GM12878 (cell line): Measurements from ENCODE around the gene ORC4.

Experiments used
- EP300 ChIP-seq, 2 experiments: fragments of 150-350 bp in 1 of 2; IDR thresholded peaks; 2 replicates each; pipeline ENCODE4 v1.6.1; 2011 to 2012; ENCODE audit warnings: low read depth in 2 of 2, low read length in 2 of 2, borderline replicate concordance in 1 of 2, improper control_type of control experiment in 1 of 2, inconsistent platforms in 1 of 2; ENCODE audit not compliant: control insufficient read depth in 1 of 2
- NFIC ChIP-seq: IDR thresholded peaks from 2 replicates; pipeline ENCODE4 v1.6.1; 2012; ENCODE audit warnings: low read depth, mild to moderate bottlenecking, inconsistent platforms, low read length, moderate library complexity
- POLR2A ChIP-seq: IDR thresholded peaks from 2 replicates; pipeline ENCODE4 v1.6.1; 2011; ENCODE audit warnings: low read depth, mild to moderate bottlenecking, low read length
- SMARCA5 ChIP-seq: fragments of 450-650 bp; IDR thresholded peaks from 2 replicates; pipeline ENCODE4 v1.6.1; 2017; ENCODE audit warnings: mild to moderate bottlenecking

- peak; percentile 33; the same call in 1 of the 2 replicates for TF ChIP-seq SMARCA5
- TF ChIP-seq NFIC: peak; percentile 91
- peak; percentile 76 to 83 for TF ChIP-seq EP300 (IDR thresholded peaks at IDR 0.05; ENCODE audit: borderline replicate concordance in 1 of 2, control insufficient read depth in 1 of 2, low read depth in 2 of 2, low read length in 2 of 2)
- TF ChIP-seq POLR2A: no peak
Measured at GRCh38 chr2:148042219-148042618, 21.7 kb upstream of the ORC4 start.
